ENCODE results near the gene RBM27. TPM values are rescaled to one million over a fixed set of nuclear protein-coding genes. Genes with fewer than 3 reads are reported as not detected.

RBM27 gene
- total RNA-seq, 1 experiment from 2014 or later: 22.5 TPM

- DNase-seq (ENCODE audit: low read depth, low spot score) (no peak), ATAC-seq (no peak)
- no peak for TF ChIP-seq REST (IDR thresholded peaks at IDR 0.05; ENCODE audit: insufficient read depth in 1 of 2, low read depth in 2 of 2, low read length in 1 of 2)
- TF ChIP-seq TCF7L2 (IDR thresholded peaks at IDR 0.05; ENCODE audit: low read depth, low read length): no peak
- no peak for TF ChIP-seq CTCF (IDR thresholded peaks at IDR 0.05)
- no peak for TF ChIP-seq POLR2AphosphoS5 (IDR thresholded peaks at IDR 0.05; ENCODE audit: low read depth, low read length)
- TF ChIP-seq SIN3A (IDR thresholded peaks at IDR 0.05; ENCODE audit: borderline replicate concordance, insufficient read depth, low read depth, low read length): no peak
- CTCF ChIA-PET: no interaction called here
- POLR2A ChIA-PET: no interaction called here
- in situ Hi-C loops (cut with HindIII; ENCODE audit: low pct_unique_long_range_greater_than_20kb, low sequenced_read_pairs) (no loop called here), intact Hi-C loops (cut with micrococcal nuclease; ENCODE audit: unreplicated experiment) (no loop called here)
- H3K4me3 ChIP-seq (ENCODE audit: low read depth in 2 of 2, low read length in 2 of 2): no peak overlapping the region
- no TSS peak for BruUV-seq (replicated peaks)
- H3K27me3 ChIP-seq (ENCODE audit: control insufficient read depth, insufficient read depth, low read length): no peaks in the 10 kb centered on the region
- no peak overlapping the region for H3K27ac ChIP-seq (ENCODE audit: low read length)
- H3K9me3 ChIP-seq (ENCODE audit: control insufficient read depth, insufficient read depth, low read depth, low read length): no peaks in the 10 kb centered on the region
- peaks cover 45% of the 10 kb centered on the region for H3K36me3 ChIP-seq (ENCODE audit: control insufficient read depth, insufficient read depth, low read length)
- H3K4me1 ChIP-seq (ENCODE audit: control insufficient read depth, insufficient read depth, low read length): no peaks in the 10 kb centered on the region
Observed at GRCh38 chr5:146164382-146164781, 39.0 kb upstream of the RBM27 start.

- peaks cover 36% of the 10 kb centered on the region for H3K36me3 ChIP-seq (ENCODE audit: control insufficient read depth, insufficient read depth, low read length)
- ATAC-seq: no peak
- in situ Hi-C loops (cut with HindIII; ENCODE audit: low pct_unique_long_range_greater_than_20kb, low sequenced_read_pairs) (no loop called here), intact Hi-C loops (cut with micrococcal nuclease; ENCODE audit: unreplicated experiment) (no loop called here)
- TF ChIP-seq CTCF (IDR thresholded peaks at IDR 0.05): no peak
- no peak for TF ChIP-seq POLR2AphosphoS5 (IDR thresholded peaks at IDR 0.05; ENCODE audit: low read depth, low read length)
- TF ChIP-seq REST (IDR thresholded peaks at IDR 0.05; ENCODE audit: insufficient read depth in 1 of 2, low read depth in 2 of 2, low read length in 1 of 2): no peak
- no peak for TF ChIP-seq TCF7L2 (IDR thresholded peaks at IDR 0.05; ENCODE audit: low read depth, low read length)
- BruUV-seq (replicated peaks): no TSS peak
- no peaks in the 10 kb centered on the region for H3K27me3 ChIP-seq (ENCODE audit: control insufficient read depth, insufficient read depth, low read length)
- H3K4me1 ChIP-seq (ENCODE audit: control insufficient read depth, insufficient read depth, low read length): no peaks in the 10 kb centered on the region
- ChIA-PET POLR2A (no interaction called here), CTCF (no interaction called here)
- H3K27ac ChIP-seq (ENCODE audit: low read length): no peak overlapping the region
- no peaks in the 10 kb centered on the region for H3K9me3 ChIP-seq (ENCODE audit: control insufficient read depth, insufficient read depth, low read depth, low read length)
- no peak for DNase-seq (ENCODE audit: low read depth, low spot score)
- H3K4me3 ChIP-seq (ENCODE audit: low read depth in 2 of 2, low read length in 2 of 2): no peak overlapping the region
Observed at GRCh38 chr5:146165460-146165859, 37.9 kb upstream of the RBM27 start.

All from Panc1 (cell line).